Measurements from ENCODE around the gene ROBO1.
"Not testable (repeated sequence)": the region's sequence is repeated elsewhere in the genome, so short reads cannot be mapped to it uniquely, and the experiment has no call there.

Gene ROBO1

GRCh38 chr3:78765671-78766485 is 1001.9 kb downstream of the ROBO1 start:
- ATAC-seq = no peak

- ATAC-seq = no peak
Observed at GRCh38 chr3:78764634-78765033, 1003.2 kb downstream of the ROBO1 start.

GRCh38 chr3:78762121-78762520 is 1005.7 kb downstream of the ROBO1 start:
- no peak for ATAC-seq

GRCh38 chr3:78761126-78761525 is 1006.7 kb downstream of the ROBO1 start:
- ATAC-seq = no peak

GRCh38 chr3:78757731-78758130 is 1010.1 kb downstream of the ROBO1 start:
- ATAC-seq = no peak

GRCh38 chr3:78754066-78754743 is 1013.6 kb downstream of the ROBO1 start:
- ATAC-seq = no peak

GRCh38 chr3:78751266-78751665 is 1016.5 kb downstream of the ROBO1 start:
- ATAC-seq = no peak

- ATAC-seq = not testable (repeated sequence)
Observed at GRCh38 chr3:78750291-78750690, 1017.5 kb downstream of the ROBO1 start.

GRCh38 chr3:78749056-78749455 is 1018.7 kb downstream of the ROBO1 start:
- no peak for ATAC-seq

GRCh38 chr3:78745847-78746246 is 1022.0 kb downstream of the ROBO1 start:
- no peak for ATAC-seq

- ATAC-seq = no peak
Observed at GRCh38 chr3:78742491-78742890, 1025.3 kb downstream of the ROBO1 start.

GRCh38 chr3:78742041-78742440 is 1025.8 kb downstream of the ROBO1 start:
- no peak for ATAC-seq

GRCh38 chr3:78741066-78741645 is 1026.6 kb downstream of the ROBO1 start:
- ATAC-seq = no peak

GRCh38 chr3:78738833-78739232 is 1029.0 kb downstream of the ROBO1 start:
- ATAC-seq = no peak

GRCh38 chr3:78737988-78738387 is 1029.8 kb downstream of the ROBO1 start:
- no peak for ATAC-seq

- ATAC-seq = no peak
Observed at GRCh38 chr3:78736863-78737262, 1030.9 kb downstream of the ROBO1 start.

GRCh38 chr3:78734048-78734637 is 1033.7 kb downstream of the ROBO1 start:
- ATAC-seq = no peak

GRCh38 chr3:78732893-78733292 is 1034.9 kb downstream of the ROBO1 start:
- ATAC-seq = no peak

GRCh38 chr3:78732471-78732870 is 1035.3 kb downstream of the ROBO1 start:
- no peak for ATAC-seq

- no peak for ATAC-seq
Observed at GRCh38 chr3:78729946-78730345, 1037.9 kb downstream of the ROBO1 start.

- ATAC-seq = no peak
Observed at GRCh38 chr3:78728406-78729145, 1039.2 kb downstream of the ROBO1 start.

- ATAC-seq = no peak
Observed at GRCh38 chr3:78726545-78726944, 1041.3 kb downstream of the ROBO1 start.

Data from activated CD4-positive, CD25-positive, alpha-beta regulatory T cell treated with anti-CD3 and anti-CD28 coated beads, Interleukin-2, amount 50 U/mL, for 24 hours (primary cell).